Measurements from ENCODE around the gene FAM240B.

DNA sequence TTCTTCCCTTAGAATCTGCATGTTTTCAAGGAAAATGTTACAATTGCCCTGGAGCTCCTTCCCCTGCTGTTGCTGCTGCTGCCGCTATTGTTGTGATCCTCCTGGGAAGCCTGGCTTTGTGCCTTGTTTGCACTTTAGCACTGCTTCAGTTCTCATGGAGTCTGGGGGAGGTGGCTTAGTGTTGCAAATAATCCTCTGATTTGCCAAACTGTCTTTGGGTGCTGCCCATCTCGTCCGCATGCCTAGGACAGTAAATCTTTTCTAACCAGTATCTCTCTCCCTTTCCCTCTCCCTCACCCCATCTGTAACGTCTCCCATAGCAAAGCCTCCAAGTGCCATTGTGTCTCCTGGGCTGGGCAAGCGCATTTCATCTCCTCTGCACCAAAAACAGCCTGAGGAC lies 30.3 kb downstream of the FAM240B start:
- TF ChIP-seq ZNF274 (IDR thresholded peaks at IDR 0.05; ENCODE audit: low read depth, low read length): no peak
- TF ChIP-seq SUZ12 (IDR thresholded peaks at IDR 0.05; ENCODE audit: extremely low read depth, insufficient read depth, insufficient read length): no peak
